CD4-positive, CD25-positive, alpha-beta regulatory T cell (primary cell): ENCODE measurements around the gene ME3. TPM values are rescaled to one million over a fixed set of nuclear protein-coding genes. Genes with fewer than 3 reads are reported as not detected.
"Not testable (repeated sequence)": the region's sequence is repeated elsewhere in the genome, so short reads cannot be mapped to it uniquely, and the experiment has no call there.

Experiments used
- ATAC-seq, 2 donors: fragments of 150-1000 bp; cut with Tn5 transposase; one replicate each; pipeline ENCODE4 v1.10.0; 2021; ENCODE audit warnings: low read depth in 2 of 2, moderate number of reproducible peaks in 2 of 2, moderate library complexity in 1 of 2
- DNase-seq, 3 donors: peaks; one replicate each; pipeline versions ENCODE4 v3.0.0 to v3.0.0-alpha.2; 2012 to 2022; ENCODE audit warnings: mixed read lengths in 1 of 3
- H3K27ac ChIP-seq: one replicate; pipeline ENCODE4 v1.7.0; 2013; ENCODE audit warnings: mild to moderate bottlenecking, low read length; ENCODE audit not compliant: insufficient read depth, poor library complexity, severe bottlenecking
- H3K27me3 ChIP-seq: one replicate; pipeline ENCODE4 v1.7.0; 2013; ENCODE audit warnings: low read length; ENCODE audit not compliant: control insufficient read depth, insufficient read depth
- H3K36me3 ChIP-seq: one replicate; pipeline ENCODE4 v1.7.0; 2013; ENCODE audit warnings: mild to moderate bottlenecking, low read length, moderate library complexity; ENCODE audit not compliant: control insufficient read depth, insufficient read depth
- H3K4me1 ChIP-seq: 2 replicates; pipeline ENCODE4 v1.7.0; 2013; ENCODE audit warnings: mild to moderate bottlenecking, low read length; ENCODE audit not compliant: insufficient read depth, control insufficient read depth, poor library complexity, severe bottlenecking
- H3K4me3 ChIP-seq: one replicate; pipeline ENCODE4 v1.7.0; 2013; ENCODE audit warnings: low read depth, mild to moderate bottlenecking, low read length, moderate library complexity
- H3K9me3 ChIP-seq, 2 experiments: 1 replicate in 1 of 2; 2 replicates in 1 of 2; pipeline ENCODE4 v1.7.0; 2013; ENCODE audit warnings: low read length in 2 of 2, mild to moderate bottlenecking in 1 of 2, moderate library complexity in 1 of 2; ENCODE audit not compliant: control insufficient read depth in 2 of 2
- H3K27ac Mint-ChIP-seq, 3 donors: one replicate each; pipeline ENCODE4 v1.8.0; 2020 to 2022; ENCODE audit warnings: mild to moderate bottlenecking in 3 of 3, mixed read lengths in 3 of 3, moderate library complexity in 2 of 3
- H3K27me3 Mint-ChIP-seq: one replicate; pipeline ENCODE4 v1.8.0; 2022; ENCODE audit warnings: mild to moderate bottlenecking, mixed read lengths
- H3K36me3 Mint-ChIP-seq: one replicate; pipeline ENCODE4 v1.8.0; 2020; ENCODE audit warnings: mixed read lengths
- H3K4me1 Mint-ChIP-seq, 4 donors: one replicate each; pipeline ENCODE4 v1.8.0; 2020 to 2022; ENCODE audit warnings: mixed read lengths in 4 of 4, mild to moderate bottlenecking in 1 of 4
- H3K4me3 Mint-ChIP-seq, 4 donors: one replicate each; pipeline ENCODE4 v1.8.0; 2020 to 2022; ENCODE audit warnings: mild to moderate bottlenecking in 4 of 4, mixed read lengths in 4 of 4, moderate library complexity in 3 of 4
- H3K9me3 Mint-ChIP-seq, 7 donors: one replicate each; pipeline ENCODE4 v1.8.0; 2020 to 2022; ENCODE audit warnings: mixed read lengths in 7 of 7, mild to moderate bottlenecking in 3 of 7, moderate library complexity in 2 of 7
- polyA plus RNA-seq, 4 donors: library from polyadenylated mRNA; unstranded; fragments of 300-500 nt; fragmentation: Illumina TruSeq; gene quantifications; one replicate each; pipeline ENCODE4 v1.2.3, GENCODE V29; 2021
- total RNA-seq: library from RNA; stranded (reverse); gene quantifications from one replicate; pipeline ENCODE4 v1.2.3, GENCODE V29; 2022

The ME3 gene
- total and polyA plus RNA-seq, 5 donors from 2014 or later: 0.18 to 1.4 (median 0.38) TPM; not detected in 2

DNA sequence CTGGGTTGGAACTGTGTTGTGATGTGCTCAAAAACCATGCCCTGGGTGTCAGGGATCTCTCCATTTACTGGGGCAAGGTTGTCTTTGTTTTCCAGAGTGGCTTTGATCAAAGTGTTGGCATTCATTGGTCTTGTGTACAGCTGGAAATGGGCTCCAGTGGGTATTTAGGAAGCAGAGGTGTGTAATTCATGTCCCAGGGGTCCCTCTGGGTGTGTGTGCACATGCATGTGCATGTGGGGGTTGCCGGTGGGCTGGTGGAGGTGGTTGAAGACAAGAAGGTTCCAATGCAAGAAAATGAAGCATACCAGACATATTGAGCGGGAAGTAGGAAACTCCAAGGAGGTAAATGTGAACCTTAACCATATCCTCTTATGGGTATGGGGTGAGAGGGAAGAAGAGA is 121.7 kb downstream of the ME3 start:
- H3K9me3 ChIP-seq: no peaks in the 10 kb centered on the region
- H3K27me3 ChIP-seq: no peaks in the 10 kb centered on the region
- Mint-ChIP-seq H3K4me1 (no peaks in the 10 kb centered on the region), H3K36me3 (no peaks in the 10 kb centered on the region), H3K27me3 (no peaks in the 10 kb centered on the region), H3K27ac (no peak overlapping the region), H3K4me3 (no peak overlapping the region), H3K9me3 (peaks cover 0 to 4% (median 0%) of the 10 kb centered on the region in 7 donors)
- no peaks in the 10 kb centered on the region for H3K36me3 ChIP-seq
- no peak overlapping the region for H3K27ac ChIP-seq
- DNase-seq (no peak), ATAC-seq (no peak)
- no peaks in the 10 kb centered on the region for H3K4me1 ChIP-seq
- H3K4me3 ChIP-seq: no peak overlapping the region

DNA sequence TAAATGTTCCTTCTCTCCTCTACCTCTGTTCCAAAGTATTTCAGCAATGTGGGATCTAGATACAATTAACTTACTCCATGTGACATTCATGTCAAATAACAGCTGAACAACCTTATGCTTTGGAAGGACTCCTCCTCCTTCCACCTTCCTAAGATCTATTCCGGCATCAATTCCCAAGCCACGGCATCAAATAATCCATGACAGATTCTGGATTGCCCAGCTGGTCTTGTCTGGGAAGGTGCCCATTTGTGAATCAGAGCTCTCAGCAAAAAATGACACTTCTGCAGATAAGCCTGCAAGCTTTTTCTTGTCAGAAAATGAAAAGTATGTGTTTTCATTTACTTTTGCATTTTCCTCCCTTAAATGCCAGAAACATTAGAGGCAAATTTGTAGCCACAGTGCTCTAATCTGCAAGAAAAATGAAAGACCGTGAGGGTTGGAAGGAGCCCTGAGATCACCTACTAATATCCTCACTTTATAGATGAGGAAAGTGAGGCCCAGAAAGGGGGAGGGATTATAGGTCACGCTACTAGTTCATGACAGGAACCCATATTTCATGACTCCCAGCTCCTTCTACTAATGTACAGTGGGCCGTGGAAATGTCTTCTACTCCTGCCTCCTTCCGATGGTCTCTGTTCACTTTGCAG is 124.0 kb downstream of the ME3 start:
- Mint-ChIP-seq H3K4me1 (no peaks in the 10 kb centered on the region), H3K4me3 (no peak overlapping the region), H3K27ac (no peak overlapping the region), H3K27me3 (no peaks in the 10 kb centered on the region), H3K9me3 (peaks cover 0 to 4% (median 0%) of the 10 kb centered on the region in 7 donors), H3K36me3 (no peaks in the 10 kb centered on the region)
- Histone ChIP-seq H3K4me1 (no peaks in the 10 kb centered on the region), H3K27ac (no peak overlapping the region), H3K36me3 (no peaks in the 10 kb centered on the region), H3K9me3 (no peaks in the 10 kb centered on the region), H3K4me3 (no peak overlapping the region), H3K27me3 (no peaks in the 10 kb centered on the region)
- DNase-seq: no peak
- ATAC-seq: no peak

DNA sequence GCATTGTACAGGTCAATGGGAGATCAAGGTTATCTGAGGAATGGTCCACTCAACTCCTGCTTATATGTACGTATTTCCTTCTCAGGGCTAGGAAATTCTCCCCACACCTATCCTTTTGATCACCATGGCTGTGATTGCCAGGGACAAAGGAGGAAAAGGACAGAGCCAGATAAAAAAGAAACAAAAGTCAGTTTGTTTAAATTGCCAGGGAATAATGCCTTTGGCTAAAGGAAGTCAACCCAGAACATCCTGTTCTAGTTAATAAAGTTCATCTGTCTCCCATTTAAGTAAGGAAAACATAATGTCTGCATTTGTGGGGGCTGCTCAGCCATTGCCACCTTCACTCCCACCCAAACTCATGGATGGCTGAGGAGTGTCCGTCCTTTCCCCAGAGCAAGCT is 124.7 kb downstream of the ME3 start:
- Mint-ChIP-seq H3K4me3 (no peak overlapping the region), H3K36me3 (no peaks in the 10 kb centered on the region), H3K9me3 (peaks cover 0 to 4% (median 0%) of the 10 kb centered on the region in 7 donors), H3K27ac (no peak overlapping the region), H3K27me3 (no peaks in the 10 kb centered on the region), H3K4me1 (no peaks in the 10 kb centered on the region)
- DNase-seq: no peak
- Histone ChIP-seq H3K9me3 (no peaks in the 10 kb centered on the region), H3K36me3 (no peaks in the 10 kb centered on the region), H3K4me3 (no peak overlapping the region), H3K27me3 (no peaks in the 10 kb centered on the region), H3K4me1 (no peaks in the 10 kb centered on the region), H3K27ac (no peak overlapping the region)
- ATAC-seq: no peak

DNA sequence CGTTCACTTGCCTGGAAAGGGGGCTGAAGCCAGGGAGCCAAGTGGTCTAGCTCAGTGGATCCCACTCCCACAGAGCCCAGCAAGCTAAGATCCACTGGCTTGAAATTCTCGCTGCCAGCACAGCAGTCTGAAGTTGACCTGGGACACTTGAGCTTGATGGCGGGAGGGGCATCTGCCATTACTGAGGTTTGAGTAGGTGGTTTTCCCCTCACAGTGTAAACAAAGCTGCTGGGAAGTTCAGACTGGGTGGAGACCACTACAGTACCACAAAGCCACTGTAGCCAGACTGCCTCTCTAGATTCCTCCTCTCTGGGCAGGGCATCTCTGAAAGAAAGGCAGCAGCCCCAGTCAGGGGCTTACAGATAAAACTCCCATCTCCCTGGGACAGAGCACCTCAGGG is 131.1 kb downstream of the ME3 start:
- not testable (repeated sequence) for H3K27ac ChIP-seq, H3K27me3 ChIP-seq, H3K36me3 ChIP-seq, H3K9me3 Mint-ChIP-seq, ATAC-seq, H3K4me3 ChIP-seq, H3K4me3 Mint-ChIP-seq, H3K36me3 Mint-ChIP-seq, H3K27ac Mint-ChIP-seq, DNase-seq, H3K4me1 ChIP-seq, H3K9me3 ChIP-seq, H3K4me1 Mint-ChIP-seq, H3K27me3 Mint-ChIP-seq

DNA sequence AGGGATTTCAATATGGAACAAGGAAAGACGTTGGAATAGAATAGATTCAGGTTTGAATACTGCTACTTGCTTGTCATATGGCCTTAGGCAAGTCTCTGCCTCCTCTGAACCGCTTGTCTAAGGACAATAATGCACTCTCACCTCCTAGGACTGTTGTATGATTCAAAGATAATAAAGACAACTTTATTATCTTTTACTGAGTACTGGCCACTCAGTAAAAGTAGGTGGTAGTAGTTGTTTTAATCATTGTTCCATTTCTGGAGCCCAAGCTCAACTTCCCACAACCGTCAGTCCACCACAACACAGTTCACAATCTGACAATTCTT is 134.2 kb downstream of the ME3 start:
- H3K4me3 ChIP-seq: no peak overlapping the region
- Mint-ChIP-seq H3K27ac (no peak overlapping the region), H3K4me3 (no peak overlapping the region), H3K9me3 (peaks cover 0 to 4% (median 0%) of the 10 kb centered on the region in 7 donors), H3K27me3 (peaks cover 1% of the 10 kb centered on the region), H3K4me1 (no peaks in the 10 kb centered on the region), H3K36me3 (no peaks in the 10 kb centered on the region)
- no peaks in the 10 kb centered on the region for H3K4me1 ChIP-seq
- H3K27ac ChIP-seq: no peak overlapping the region
- H3K36me3 ChIP-seq: no peaks in the 10 kb centered on the region
- no peaks in the 10 kb centered on the region for H3K27me3 ChIP-seq
- ATAC-seq (no peak), DNase-seq (no peak)
- no peaks in the 10 kb centered on the region for H3K9me3 ChIP-seq

DNA sequence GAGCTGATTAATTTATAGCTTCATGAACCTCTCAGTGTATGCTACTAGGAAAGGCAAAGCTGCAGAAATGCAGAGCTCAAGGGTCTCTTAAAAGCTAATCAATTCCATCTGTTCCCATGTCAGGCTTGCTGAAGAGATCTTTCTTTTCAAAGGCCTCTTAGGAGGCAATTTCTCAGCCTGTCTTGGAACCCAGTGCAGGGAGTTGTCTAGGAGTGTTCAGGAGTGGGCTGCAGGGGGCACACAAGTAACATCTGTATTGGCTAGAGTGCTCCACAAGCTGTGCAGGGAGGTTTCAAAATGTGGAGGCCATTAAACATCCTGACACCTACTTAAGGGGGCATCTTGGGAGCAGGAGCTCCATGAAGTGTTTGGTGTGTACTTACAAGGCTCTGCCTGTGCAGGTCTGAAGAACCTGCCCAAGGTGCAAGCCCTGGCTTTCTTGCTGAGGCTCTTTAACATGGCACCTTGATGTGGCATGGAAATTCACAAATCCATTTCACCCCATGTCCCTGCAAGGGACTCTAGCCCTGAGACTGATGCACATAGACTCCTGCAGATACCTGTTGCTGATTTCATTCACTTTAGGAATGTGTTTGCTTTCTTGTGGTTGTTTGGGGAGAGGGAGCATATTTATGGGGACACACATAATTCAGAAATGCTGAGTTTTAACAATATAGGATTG is 134.7 kb downstream of the ME3 start:
- Mint-ChIP-seq H3K4me1 (no peaks in the 10 kb centered on the region), H3K9me3 (peaks cover 0 to 4% (median 0%) of the 10 kb centered on the region in 7 donors), H3K36me3 (no peaks in the 10 kb centered on the region), H3K27ac (no peak overlapping the region), H3K4me3 (no peak overlapping the region), H3K27me3 (peaks cover 4% of the 10 kb centered on the region)
- ATAC-seq: no peak
- DNase-seq: no peak
- H3K4me1 ChIP-seq: no peaks in the 10 kb centered on the region
- no peak overlapping the region for H3K27ac ChIP-seq
- H3K36me3 ChIP-seq: no peaks in the 10 kb centered on the region
- H3K27me3 ChIP-seq: no peaks in the 10 kb centered on the region
- H3K4me3 ChIP-seq: no peak overlapping the region
- no peaks in the 10 kb centered on the region for H3K9me3 ChIP-seq

DNA sequence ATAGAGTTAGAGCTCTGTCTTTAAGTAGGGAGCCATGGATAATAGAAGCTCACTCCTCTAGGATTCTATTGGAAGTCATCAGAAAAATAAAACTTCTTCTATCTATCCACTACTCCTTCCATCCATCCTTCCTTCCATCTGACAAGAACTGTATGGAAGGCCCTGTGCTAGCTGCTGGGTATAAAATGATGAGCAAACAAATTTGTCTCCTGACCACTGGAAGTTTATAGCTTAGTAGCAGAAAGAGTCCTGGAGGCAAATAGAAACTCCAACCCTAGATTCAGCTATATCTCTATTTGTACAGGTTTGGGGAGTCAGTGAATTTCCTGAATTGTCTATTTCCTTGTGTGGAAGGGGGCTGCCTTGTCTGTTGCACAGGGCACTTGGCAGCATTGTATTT is 136.6 kb downstream of the ME3 start:
- Mint-ChIP-seq H3K36me3 (no peaks in the 10 kb centered on the region), H3K27me3 (peaks cover 12% of the 10 kb centered on the region), H3K27ac (no peak overlapping the region), H3K9me3 (peaks cover 0 to 4% (median 0%) of the 10 kb centered on the region in 7 donors), H3K4me1 (no peaks in the 10 kb centered on the region), H3K4me3 (no peak overlapping the region)
- Histone ChIP-seq H3K9me3 (no peaks in the 10 kb centered on the region), H3K27me3 (no peaks in the 10 kb centered on the region), H3K27ac (no peak overlapping the region), H3K36me3 (no peaks in the 10 kb centered on the region), H3K4me3 (no peak overlapping the region), H3K4me1 (no peaks in the 10 kb centered on the region)
- ATAC-seq (no peak), DNase-seq (no peak)
